HepG2 (cell line): ENCODE data around the gene C20orf144. TPM values are rescaled to one million over a fixed set of nuclear protein-coding genes. Genes with fewer than 3 reads are reported as not detected.

ENCODE experiments used
- AHR ChIP-seq: IDR thresholded peaks from 2 replicates; pipeline ENCODE4 v1.6.1; 2018; ENCODE audit warnings: missing genetic modification reagents, missing compliant biosample characterization
- ASH2L ChIP-seq: fragments of 300-600, 200-600 bp; sonication (generic); IDR thresholded peaks from 2 replicates; pipeline ENCODE4 v1.7.0; 2017; ENCODE audit warnings: low read depth, mild to moderate bottlenecking, moderate library complexity, mixed read lengths, low read length; ENCODE audit not compliant: insufficient read length
- ATRX ChIP-seq: sonication (generic); formaldehyde crosslinking; IDR thresholded peaks from 2 replicates; pipeline ENCODE4 v1.4.0; 2020; ENCODE audit warnings: missing genetic modification reagents, borderline replicate concordance
- BORCS8-MEF2B ChIP-seq: sonication (generic); formaldehyde crosslinking; IDR thresholded peaks from 2 replicates; pipeline ENCODE4 v1.8.0; 2022; ENCODE audit warnings: mild to moderate bottlenecking, missing genetic modification reagents
- CHCHD3 ChIP-seq: sonication (generic); formaldehyde crosslinking; IDR thresholded peaks from 2 replicates; pipeline ENCODE4 v1.8.0; 2022; ENCODE audit warnings: mild to moderate bottlenecking, missing genetic modification reagents, moderate library complexity
- GTF2F1 ChIP-seq: fragments of 150-350 bp; IDR thresholded peaks from 2 replicates; pipeline ENCODE4 v1.6.1; 2014; ENCODE audit warnings: low read length
- HDAC2 ChIP-seq: sonication (generic); formaldehyde crosslinking; IDR thresholded peaks from 2 replicates; pipeline ENCODE4 v1.4.0; 2020; ENCODE audit warnings: missing genetic modification reagents
- MIER3 ChIP-seq: IDR thresholded peaks from 2 replicates; pipeline ENCODE4 v1.6.1; 2016; ENCODE audit warnings: missing compliant biosample characterization, borderline replicate concordance
- MLLT10 ChIP-seq: sonication (generic); formaldehyde crosslinking; IDR thresholded peaks from 2 replicates; pipeline ENCODE4 v1.4.0; 2020; ENCODE audit warnings: missing genetic modification reagents
- RFX5 ChIP-seq: IDR thresholded peaks from 2 replicates; pipeline ENCODE4 v1.6.1; 2011; ENCODE audit warnings: low read depth, low read length, improper control_type of control experiment
- SUZ12 ChIP-seq: fragments of 150-350 bp; IDR thresholded peaks from 2 replicates; pipeline ENCODE4 v1.6.1; 2014; ENCODE audit warnings: low read depth, low read length
- TCF7L2 ChIP-seq: IDR thresholded peaks from 2 replicates; pipeline ENCODE4 v1.6.1; 2011; ENCODE audit warnings: mild to moderate bottlenecking, low read depth, low read length, moderate library complexity
- TEAD2 ChIP-seq: sonication (generic); formaldehyde crosslinking; IDR thresholded peaks from 2 replicates; pipeline ENCODE4 v1.9.0; 2021; ENCODE audit warnings: missing genetic modification reagents
- ZNF33B ChIP-seq: sonication (generic); formaldehyde crosslinking; IDR thresholded peaks from 2 replicates; pipeline ENCODE4 v1.5.1; 2020; ENCODE audit warnings: mild to moderate bottlenecking, missing genetic modification reagents
- ZNF879 ChIP-seq: sonication (generic); formaldehyde crosslinking; IDR thresholded peaks from 2 replicates; pipeline ENCODE4 v1.8.1; 2023; ENCODE audit warnings: missing genetic modification reagents
- ZSCAN20 ChIP-seq: sonication (generic); formaldehyde crosslinking; IDR thresholded peaks from 2 replicates; pipeline ENCODE4 v1.4.0; 2020; ENCODE audit warnings: missing genetic modification reagents, mild to moderate bottlenecking, borderline replicate concordance
- polyA plus RNA-seq, 8 experiments: library from polyadenylated mRNA; depleted of rRNA in 3 of 8; stranded (reverse) in 7 of 8; unstranded in 1 of 8; fragments of >200 nt; fragmentation: Illumina TruSeq in 4 of 8; extraction: Trizol in 4 of 8; gene quantifications; 2 replicates each; pipeline versions ENCODE4 v1.2.1 to v1.2.3, GENCODE V29; 2011 to 2016; ENCODE audit warnings: low read depth in 4 of 8, missing spikeins in 1 of 8, mixed read lengths in 1 of 8; ENCODE audit not compliant: insufficient read depth in 1 of 8
- total RNA-seq, 5 experiments: library from RNA; depleted of rRNA; stranded (reverse); fragments of >200 nt; fragmentation: Illumina TruSeq; extraction: Trizol; gene quantifications; 2 replicates each; pipeline ENCODE4 v1.2.3, GENCODE V29; 2016; ENCODE audit warnings: low read depth in 1 of 5
- TF ChIP-seq, protein P1 (sequence below): sonication (generic); formaldehyde crosslinking; IDR thresholded peaks from 2 replicates; pipeline ENCODE4 v1.5.1; 2020; ENCODE audit warnings: missing genetic modification reagents, mild to moderate bottlenecking, borderline replicate concordance
- TF ChIP-seq, protein P2 (sequence below): IDR thresholded peaks from 2 replicates; pipeline ENCODE4 v1.6.1; 2018; ENCODE audit warnings: missing genetic modification reagents
- TF ChIP-seq, protein P3 (sequence below): sonication (generic); formaldehyde crosslinking; IDR thresholded peaks from 2 replicates; pipeline ENCODE4 v1.4.0; 2020; ENCODE audit warnings: missing genetic modification reagents
- TF ChIP-seq, protein P4 (sequence below): sonication (generic); formaldehyde crosslinking; IDR thresholded peaks from 2 replicates; pipeline ENCODE4 v1.4.0; 2020; ENCODE audit warnings: missing genetic modification reagents; ENCODE audit errors: not compliant biosample characterization
- TF ChIP-seq, protein P5 (sequence below): IDR thresholded peaks from 2 replicates; pipeline ENCODE4 v1.6.1; 2016; ENCODE audit warnings: missing compliant biosample characterization, missing genetic modification reagents, borderline replicate concordance
- TF ChIP-seq, protein P6 (sequence below): sonication (generic); formaldehyde crosslinking; IDR thresholded peaks from 2 replicates; pipeline ENCODE4 v1.5.0; 2020; ENCODE audit warnings: missing genetic modification reagents

Gene C20orf144
- total and polyA plus RNA-seq, 2 of the 13 experiments (the other 11 are each of a cell fraction or from before 2014, with no cell fraction given): 0.09 to 0.16 TPM

DNA sequence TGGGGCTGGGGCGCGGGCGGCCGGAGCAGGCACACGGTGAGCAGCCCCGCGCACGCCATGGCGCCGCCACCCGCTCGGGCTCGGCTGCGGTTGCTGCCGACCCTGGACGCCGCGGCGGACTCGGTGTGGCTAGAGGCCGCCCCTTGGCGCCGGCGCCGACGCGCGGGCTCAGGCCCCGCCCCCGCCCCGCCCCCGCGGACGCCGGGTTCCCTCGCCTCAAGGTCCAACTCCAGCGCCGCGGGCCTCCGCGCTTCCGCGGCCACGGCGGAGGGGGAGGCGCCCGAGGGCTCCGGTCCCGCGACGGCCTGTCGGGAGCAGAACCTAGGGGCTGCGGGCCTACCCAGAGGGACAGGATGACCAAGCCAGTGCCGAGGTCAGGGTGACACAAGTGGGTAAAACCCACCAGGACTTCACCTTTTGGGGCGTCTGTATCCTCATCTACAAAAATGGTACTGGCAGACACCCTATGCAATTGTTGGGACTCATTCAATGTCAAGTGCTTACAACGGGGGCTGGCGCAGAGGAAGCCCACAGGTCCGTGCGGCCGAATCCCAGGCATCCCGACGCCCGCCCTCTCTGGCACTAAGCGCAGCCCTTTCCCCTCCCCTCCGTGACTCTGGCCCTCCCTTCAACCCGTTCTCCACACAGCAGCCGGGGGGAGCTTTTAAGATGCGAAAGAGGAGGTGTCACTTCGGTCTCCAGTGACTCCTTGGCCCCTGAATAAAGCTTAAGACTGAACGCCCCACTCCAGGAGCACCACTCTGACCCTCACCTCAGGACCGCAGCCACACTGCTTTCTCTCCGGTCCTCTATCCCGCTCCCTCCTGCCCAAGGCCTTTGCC lies 12.4 kb downstream of the C20orf144 start, which contains the start of gene NECAB3 (continued):
- TF ChIP-seq, protein P1, sequence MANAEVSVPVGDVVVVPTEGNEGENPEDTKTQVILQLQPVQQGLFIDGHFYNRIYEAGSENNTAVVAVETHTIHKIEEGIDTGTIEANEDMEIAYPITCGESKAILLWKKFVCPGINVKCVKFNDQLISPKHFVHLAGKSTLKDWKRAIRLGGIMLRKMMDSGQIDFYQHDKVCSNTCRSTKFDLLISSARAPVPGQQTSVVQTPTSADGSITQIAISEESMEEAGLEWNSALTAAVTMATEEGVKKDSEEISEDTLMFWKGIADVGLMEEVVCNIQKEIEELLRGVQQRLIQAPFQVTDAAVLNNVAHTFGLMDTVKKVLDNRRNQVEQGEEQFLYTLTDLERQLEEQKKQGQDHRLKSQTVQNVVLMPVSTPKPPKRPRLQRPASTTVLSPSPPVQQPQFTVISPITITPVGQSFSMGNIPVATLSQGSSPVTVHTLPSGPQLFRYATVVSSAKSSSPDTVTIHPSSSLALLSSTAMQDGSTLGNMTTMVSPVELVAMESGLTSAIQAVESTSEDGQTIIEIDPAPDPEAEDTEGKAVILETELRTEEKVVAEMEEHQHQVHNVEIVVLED: peak; percentile 80
- TF ChIP-seq AHR: no peak
- TF ChIP-seq SUZ12: no peak
- TF ChIP-seq GTF2F1: no peak
- peak; percentile 82; the same call in 1 of the 2 replicates for TF ChIP-seq ZSCAN20
- TF ChIP-seq RFX5: no peak
- TF ChIP-seq TCF7L2: no peak
- TF ChIP-seq TEAD2: no peak
- TF ChIP-seq ASH2L: peak; percentile 92
- TF ChIP-seq, protein P2, sequence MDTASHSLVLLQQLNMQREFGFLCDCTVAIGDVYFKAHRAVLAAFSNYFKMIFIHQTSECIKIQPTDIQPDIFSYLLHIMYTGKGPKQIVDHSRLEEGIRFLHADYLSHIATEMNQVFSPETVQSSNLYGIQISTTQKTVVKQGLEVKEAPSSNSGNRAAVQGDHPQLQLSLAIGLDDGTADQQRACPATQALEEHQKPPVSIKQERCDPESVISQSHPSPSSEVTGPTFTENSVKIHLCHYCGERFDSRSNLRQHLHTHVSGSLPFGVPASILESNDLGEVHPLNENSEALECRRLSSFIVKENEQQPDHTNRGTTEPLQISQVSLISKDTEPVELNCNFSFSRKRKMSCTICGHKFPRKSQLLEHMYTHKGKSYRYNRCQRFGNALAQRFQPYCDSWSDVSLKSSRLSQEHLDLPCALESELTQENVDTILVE: peak; percentile 91; the same call in 1 of the 2 replicates
- peak; percentile 50; the same call in 1 of the 2 replicates for TF ChIP-seq HDAC2 (CRISPR knock-in tag)
- TF ChIP-seq, protein P3, sequence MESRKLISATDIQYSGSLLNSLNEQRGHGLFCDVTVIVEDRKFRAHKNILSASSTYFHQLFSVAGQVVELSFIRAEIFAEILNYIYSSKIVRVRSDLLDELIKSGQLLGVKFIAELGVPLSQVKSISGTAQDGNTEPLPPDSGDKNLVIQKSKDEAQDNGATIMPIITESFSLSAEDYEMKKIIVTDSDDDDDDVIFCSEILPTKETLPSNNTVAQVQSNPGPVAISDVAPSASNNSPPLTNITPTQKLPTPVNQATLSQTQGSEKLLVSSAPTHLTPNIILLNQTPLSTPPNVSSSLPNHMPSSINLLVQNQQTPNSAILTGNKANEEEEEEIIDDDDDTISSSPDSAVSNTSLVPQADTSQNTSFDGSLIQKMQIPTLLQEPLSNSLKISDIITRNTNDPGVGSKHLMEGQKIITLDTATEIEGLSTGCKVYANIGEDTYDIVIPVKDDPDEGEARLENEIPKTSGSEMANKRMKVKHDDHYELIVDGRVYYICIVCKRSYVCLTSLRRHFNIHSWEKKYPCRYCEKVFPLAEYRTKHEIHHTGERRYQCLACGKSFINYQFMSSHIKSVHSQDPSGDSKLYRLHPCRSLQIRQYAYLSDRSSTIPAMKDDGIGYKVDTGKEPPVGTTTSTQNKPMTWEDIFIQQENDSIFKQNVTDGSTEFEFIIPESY (CRISPR knock-in tag): peak; percentile 52; the same call in 1 of the 2 replicates
- TF ChIP-seq CHCHD3: no peak
- TF ChIP-seq ATRX (CRISPR knock-in tag): peak; percentile 74; the same call in 1 of the 2 replicates
- no peak for TF ChIP-seq MLLT10
- peak; percentile 67; the same call in 1 of the 2 replicates for TF ChIP-seq MIER3
- no peak for TF ChIP-seq BORCS8-MEF2B
- TF ChIP-seq, protein P4, sequence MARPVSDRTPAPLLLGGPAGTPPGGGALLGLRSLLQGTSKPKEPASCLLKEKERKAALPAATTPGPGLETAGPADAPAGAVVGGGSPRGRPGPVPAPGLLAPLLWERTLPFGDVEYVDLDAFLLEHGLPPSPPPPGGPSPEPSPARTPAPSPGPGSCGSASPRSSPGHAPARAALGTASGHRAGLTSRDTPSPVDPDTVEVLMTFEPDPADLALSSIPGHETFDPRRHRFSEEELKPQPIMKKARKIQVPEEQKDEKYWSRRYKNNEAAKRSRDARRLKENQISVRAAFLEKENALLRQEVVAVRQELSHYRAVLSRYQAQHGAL (CRISPR knock-in tag): no peak
- TF ChIP-seq, protein P5, sequence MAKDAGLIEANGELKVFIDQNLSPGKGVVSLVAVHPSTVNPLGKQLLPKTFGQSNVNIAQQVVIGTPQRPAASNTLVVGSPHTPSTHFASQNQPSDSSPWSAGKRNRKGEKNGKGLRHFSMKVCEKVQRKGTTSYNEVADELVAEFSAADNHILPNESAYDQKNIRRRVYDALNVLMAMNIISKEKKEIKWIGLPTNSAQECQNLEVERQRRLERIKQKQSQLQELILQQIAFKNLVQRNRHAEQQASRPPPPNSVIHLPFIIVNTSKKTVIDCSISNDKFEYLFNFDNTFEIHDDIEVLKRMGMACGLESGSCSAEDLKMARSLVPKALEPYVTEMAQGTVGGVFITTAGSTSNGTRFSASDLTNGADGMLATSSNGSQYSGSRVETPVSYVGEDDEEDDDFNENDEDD (CRISPR knock-in tag): peak; percentile 64; the same call in 1 of the 2 replicates
- TF ChIP-seq ZNF33B (CRISPR knock-in tag): peak; percentile 93
- TF ChIP-seq ZNF879 (CRISPR knock-in tag): peak; percentile 5; the same call in 1 of the 2 replicates
- TF ChIP-seq, protein P6, sequence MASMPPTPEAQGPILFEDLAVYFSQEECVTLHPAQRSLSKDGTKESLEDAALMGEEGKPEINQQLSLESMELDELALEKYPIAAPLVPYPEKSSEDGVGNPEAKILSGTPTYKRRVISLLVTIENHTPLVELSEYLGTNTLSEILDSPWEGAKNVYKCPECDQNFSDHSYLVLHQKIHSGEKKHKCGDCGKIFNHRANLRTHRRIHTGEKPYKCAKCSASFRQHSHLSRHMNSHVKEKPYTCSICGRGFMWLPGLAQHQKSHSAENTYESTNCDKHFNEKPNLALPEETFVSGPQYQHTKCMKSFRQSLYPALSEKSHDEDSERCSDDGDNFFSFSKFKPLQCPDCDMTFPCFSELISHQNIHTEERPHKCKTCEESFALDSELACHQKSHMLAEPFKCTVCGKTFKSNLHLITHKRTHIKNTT (CRISPR knock-in tag): 0 out of 2 replicates have a peak, but pooled peaks have one; percentile 43
